Stimulated activated CD4-positive, alpha-beta T cell treated with anti-CD3 and anti-CD28 coated beads, Interleukin-12 subunit alpha, Interleukin-12 subunit beta, amount 100 ng/mL, for 4 hours (primary cell): Measurements from ENCODE around the gene MPP7.
A peak's percentile ranks its signal among the peaks of the same experiment; 100 is the strongest.
"Not testable (repeated sequence)": the region's sequence is repeated elsewhere in the genome, so short reads cannot be mapped to it uniquely, and the experiment has no call there.

Source experiments
- DNase-seq: peaks from one replicate; pipeline ENCODE4 v3.0.0-alpha.2; 2020

MPP7 gene

DNA sequence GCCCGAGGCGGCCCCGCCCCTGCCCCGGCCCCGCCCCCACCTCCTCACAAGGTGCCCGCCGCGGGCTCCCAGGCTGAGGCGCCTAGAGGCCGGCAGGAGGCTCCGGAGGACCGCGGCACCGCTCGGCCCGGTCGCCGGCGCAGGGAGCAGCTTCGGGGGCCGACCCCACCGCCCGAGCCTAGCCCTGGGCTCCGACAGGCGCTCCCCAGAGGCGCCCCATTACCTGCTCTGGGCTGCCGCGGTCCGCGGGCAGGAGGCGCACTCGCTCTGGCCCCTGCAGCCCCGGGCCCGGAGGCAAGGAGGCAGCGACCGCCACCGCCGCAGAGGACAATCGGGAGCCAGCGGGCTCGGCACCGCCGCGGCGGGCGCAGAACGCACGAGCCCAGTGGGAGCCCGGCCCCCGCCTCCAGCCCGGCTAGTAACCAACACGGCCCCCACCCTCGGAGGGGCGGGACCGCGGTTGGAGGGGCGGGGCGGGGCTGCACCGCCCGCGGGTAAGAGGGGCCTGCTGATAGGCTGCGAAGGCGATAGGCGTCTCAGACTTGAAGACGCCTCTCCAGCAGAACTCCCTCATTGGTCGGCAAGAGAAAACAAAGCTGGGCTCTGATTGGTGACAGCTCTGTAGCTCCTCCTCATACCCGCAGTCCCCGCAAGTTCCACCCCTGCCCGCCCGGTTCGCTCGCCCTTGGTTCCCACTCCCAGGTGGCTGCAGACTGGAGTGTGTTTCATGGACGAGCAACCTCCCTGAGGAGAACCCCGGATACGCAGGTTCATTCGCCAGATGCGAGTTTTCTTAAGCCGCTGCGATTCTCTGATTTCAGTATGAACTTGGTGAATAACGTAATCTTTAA is at the start of gene MPP7:
TSS of gene MPP7 (minus strand) at position 427 of the 851 bp plus-strand sequence. CDS start 64,460 bp downstream, outside the sequence.
- peak; percentile 95 for DNase-seq

DNA sequence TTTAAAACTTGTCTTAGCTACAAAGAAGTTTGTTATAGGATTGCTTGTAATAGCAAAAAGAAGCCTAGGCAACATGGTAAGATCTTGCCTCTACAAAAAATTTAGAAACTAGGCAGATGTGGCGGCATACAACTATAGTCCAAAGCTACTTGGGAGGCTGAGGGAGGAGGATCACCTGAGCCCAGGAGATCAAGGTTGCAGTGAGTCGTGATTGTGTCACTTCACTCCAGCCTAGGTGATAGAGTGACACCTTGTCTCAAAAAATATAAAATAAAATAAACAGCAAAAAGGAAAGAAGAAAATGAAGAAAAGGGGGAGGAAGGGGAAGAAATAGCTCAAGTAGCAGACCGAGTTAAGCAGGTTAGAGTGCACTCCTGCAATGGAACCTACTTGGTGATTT is 47.0 kb upstream of the MPP7 start:
- DNase-seq = no peak

DNA sequence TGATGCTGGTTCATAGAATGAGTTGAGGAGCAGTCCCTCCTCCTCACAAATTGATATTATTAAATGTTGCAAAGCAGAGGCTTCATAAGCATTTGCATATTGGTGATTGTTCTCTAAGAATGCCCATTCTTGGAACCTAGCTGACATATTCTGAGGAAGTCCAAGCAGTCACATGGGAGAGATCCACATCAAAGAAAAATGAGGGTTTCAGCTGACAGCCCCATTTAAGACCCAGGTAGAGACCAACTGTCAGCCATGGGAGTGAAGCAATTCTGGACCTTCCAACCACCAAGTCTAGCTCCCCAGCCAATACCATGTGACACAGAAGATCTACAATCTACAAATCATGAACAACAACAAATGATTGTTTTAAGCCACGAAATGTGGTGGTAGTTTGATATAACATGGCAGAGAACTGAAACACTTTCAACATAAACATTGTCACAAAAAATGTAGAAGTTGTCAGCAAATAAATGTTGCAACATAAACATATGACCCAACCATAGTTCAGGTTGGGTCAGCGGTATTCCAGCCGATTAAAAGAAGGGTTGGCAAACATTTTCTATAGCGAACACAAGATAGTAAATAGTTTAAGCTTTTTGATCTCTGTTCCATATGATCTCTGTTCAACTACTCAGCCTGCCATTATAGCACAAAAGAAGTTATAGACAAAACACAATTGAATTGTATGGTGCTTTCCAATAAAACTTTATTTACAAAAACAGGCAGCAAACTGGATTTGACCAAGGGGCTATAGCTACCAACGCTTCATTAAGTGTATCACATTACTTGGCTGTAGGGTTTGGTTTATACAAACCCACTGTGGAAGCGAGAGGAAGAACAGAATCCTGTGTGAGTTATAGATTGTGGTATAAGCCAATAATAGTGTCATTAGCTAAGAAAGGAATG is 41.4 kb upstream of the MPP7 start:
- no peak for DNase-seq

DNA sequence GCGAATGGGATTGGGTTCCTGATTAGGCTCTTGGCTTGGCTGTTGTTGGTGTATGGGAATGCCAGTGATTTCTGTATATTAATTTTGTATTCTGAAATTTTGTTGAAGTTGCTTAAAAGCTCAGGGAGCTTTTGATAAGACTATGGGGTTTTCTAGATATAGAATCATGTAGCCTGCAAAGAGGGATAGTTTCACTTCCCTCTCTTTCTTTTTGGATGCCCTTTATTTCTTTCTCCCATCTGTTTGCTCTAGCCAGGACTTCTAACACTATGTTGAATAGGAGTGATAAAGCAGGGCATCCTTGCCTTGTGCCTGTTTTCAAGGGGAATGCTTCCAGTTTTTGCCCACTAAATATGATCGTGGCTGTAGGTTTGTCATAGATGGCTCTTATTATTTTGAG is 40.4 kb upstream of the MPP7 start:
- DNase-seq = no peak

DNA sequence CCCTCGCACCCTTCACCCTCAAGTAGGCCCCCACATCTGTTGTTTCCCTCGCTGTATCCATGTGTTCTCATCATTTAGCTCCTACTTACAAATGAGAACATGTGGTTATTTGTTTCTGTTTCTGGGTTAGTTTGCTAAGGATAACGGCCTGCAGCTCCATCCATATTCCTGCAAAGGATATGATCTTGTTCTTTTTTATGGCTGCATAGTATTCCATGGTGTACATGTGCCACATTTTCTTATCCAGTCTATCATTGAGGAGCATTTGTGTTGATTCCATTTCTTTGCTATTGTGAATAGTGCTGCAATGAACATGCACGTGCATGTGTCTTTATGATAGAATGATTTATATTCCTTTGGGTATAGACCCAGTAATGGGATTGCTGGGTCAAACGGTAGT is 38.8 kb upstream of the MPP7 start:
- not testable (repeated sequence) for DNase-seq

DNA sequence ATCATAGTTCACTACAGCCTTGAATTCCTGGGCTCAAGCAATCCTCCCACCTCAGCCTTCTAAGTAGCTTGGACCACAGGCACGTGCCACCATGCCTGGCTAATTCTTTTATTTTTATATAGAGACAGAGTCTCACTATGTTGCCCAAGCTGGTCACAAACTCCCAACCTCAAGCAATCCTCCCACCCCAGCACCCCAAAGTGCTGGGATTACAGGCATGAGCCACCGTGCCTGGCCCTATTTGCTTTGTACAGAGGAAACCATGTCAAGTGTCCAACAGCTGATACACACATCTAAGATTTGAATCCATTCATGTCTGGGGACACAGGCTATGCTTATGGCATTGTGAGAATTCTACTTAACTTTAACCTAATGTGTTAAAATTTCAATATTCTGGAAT is 29.9 kb upstream of the MPP7 start:
- DNase-seq = no peak

DNA sequence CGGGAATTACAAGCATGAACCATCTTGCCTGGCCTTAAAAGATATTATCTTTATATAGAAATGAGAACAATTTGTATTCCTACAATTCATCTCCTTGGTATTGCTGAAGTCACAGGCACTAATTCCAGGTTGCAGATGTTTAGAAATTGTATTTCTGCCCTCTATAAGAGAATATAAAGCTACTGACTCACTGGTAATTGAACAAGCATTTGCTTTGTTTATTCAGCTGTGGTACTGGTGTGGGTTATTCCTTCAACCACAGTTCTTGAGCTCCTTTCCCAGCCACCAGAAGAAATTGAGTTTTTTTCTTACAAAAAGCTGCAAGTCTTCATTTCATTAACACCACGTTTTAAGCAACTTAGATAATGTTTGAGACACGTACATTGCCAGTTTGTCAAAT is 29.0 kb upstream of the MPP7 start:
- DNase-seq = no peak

DNA sequence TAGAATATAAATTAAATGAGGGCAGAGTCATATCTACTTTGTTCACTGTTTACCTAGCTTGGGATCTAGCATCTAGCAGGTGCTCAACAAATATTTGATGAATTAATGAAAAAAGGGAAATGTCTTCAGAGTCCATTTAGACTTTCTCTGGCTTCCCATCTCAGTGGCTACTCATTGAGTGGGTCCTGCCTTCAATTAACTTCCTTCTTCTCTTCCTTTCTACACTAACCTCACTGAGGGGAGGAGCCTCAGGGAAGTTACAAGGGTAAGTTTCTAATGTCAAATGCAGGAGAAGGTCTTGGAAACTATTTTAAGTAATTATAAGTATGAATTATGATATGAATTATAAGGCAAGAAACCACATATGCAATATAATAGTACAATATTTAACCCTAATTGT is 28.2 kb upstream of the MPP7 start:
- DNase-seq = no peak

DNA sequence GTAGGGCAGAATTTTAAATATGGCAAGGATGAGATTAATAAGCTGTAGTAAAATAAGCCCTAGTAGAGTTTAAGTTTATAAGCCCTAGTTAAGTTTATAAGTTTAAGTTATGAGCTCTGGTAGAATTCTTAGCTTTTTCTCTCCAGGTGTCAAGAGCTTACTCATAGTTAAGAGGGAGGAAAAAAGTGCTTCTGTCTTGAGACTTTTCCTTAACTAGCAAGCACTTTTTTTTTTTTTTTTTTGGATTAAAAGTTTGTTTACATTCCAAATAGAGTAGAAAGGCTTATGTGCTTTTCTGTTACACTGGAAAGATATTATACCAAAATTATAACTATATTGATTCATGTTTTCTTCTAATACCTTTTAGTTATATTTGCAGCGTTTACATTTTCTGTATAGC is 25.5 kb upstream of the MPP7 start:
- DNase-seq = no peak

DNA sequence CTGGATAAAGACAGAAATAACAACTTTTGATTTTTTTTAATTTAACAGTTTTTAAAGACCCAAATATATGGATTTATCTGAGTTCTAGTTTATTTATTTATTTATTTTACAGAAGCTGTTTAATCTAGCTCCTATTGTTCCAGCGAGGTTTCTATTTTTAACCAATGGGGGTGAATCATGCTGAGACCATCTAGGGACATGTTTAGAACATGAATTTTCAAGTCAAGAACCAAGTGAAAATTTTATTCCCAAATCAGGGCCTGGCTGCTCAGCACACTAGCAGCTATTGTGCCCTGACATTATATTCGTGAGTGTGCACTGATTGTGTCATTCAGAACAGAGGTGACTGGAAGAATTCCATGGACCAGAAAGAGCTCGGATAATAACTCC is 24.6 kb upstream of the MPP7 start:
- no peak for DNase-seq

DNA sequence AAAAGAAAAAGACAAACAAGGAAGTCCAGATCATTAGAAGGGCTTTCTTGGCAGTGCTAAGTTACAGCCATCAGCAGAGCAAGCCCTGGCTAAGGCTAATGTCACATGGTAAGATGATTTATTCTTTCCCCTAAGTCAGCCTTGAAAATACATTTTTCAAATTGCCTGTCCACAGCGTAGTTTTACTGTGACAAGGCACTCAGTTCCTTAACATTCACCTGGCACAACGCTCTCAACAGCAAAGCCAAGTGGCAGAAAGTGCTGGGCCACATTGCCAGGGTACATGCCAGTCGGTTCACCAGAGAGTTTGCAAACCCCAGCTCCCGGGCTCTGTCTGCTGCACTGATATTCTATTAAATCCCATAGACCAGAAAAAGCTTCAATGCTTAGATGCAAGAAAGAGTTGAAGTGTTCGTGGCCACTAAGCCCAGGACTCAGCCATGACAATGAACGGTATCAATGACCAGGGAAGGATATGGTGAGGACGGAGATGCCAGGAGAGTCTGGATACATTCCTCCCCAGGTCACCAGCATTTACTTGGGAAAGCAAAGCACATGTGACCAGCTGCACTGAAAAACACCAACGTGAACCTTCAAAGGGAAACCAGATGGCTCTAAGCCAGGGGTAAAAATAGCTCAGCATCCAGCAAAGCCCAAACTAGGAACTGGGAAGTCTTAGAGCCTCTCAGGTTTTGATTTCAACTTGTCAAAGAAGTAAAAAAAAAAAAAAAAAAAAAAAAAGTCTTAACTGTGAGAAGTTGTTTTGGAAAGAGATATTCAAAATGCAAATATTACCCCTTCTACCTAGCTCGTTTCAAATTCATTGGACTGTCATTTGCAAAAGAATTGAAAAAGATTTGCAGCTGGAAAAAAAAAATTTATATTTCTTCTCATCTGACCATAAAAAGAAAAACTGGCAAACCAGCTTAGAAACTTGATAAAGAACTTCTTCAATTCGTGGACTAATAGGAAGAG is 23.9 kb upstream of the MPP7 start:
- no peak for DNase-seq

DNA sequence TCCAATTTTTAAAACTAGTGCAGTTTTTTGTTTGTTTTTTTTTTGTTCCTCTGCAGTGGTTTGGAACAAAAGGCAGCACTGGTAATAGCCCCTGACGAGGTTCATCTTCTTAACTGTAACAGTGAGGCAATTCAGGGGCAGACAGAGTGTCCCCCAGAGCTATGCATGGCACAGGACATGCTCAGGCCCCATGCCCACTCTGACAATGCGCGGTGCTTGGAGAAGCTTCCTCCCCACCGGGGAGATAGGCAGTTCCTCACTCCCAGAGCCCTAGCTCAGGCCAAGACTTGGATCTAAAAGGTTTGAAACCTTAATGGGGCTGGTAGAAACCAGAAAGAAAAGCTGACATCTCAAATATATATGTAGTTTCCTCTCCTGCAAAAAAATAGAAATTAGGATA is 17.9 kb upstream of the MPP7 start:
- DNase-seq = no peak

DNA sequence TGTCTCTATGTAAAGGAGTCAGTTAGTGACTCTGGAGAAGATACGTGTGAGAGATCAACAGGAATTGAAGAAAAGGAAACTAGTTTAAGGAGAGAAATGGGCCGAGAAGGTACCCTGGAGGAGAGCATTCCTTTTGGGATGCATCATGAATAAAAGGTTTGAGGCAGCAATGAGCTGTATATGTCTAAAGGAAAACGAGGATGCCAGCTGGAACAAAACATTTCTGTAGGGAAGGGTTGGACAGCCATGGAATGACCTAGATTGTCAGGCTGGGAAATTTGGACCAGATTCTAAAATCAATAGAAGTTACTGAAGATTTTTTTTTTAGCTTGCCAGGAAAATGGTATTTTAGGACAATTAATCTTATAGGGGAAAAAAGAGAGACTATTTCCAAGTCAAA is 17.2 kb upstream of the MPP7 start:
- DNase-seq = no peak

DNA sequence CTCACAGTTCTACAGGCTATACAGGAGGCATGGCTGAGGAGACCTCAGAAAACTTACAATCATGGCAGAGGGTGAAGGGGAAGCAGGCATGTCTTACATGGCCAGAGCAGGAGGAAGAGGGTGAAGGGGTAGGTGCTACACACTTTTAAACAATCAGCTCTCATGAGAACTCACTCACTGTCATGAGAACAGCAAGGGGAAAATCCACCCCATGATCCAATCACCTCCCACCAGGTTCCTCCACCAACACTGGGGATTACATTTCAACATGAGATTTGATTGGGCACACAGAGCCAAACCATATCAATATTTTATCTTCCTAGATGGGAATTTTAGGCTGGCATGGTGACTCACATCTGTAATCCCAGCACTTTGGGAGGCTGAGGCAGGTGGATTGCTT is 16.2 kb upstream of the MPP7 start:
- not testable (repeated sequence) for DNase-seq

DNA sequence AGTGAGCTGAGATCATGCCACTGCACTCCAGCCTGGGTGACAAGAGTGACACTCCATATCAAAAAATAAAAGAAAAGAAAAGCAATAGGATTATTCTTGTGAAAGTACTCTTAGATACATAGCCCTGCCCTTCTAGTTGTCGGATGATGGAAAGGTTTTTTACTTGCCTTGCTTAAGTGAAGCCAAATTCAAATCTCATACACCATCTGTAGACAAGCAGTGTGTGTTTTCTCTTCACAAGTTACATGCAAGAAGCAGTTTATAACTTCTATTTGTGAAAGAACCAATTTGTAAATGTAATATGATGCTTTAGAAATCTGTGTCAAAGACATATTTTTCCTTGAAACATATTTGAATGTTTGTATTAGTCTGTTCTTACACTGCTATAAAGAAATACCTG is 15.8 kb upstream of the MPP7 start:
- DNase-seq = no peak

DNA sequence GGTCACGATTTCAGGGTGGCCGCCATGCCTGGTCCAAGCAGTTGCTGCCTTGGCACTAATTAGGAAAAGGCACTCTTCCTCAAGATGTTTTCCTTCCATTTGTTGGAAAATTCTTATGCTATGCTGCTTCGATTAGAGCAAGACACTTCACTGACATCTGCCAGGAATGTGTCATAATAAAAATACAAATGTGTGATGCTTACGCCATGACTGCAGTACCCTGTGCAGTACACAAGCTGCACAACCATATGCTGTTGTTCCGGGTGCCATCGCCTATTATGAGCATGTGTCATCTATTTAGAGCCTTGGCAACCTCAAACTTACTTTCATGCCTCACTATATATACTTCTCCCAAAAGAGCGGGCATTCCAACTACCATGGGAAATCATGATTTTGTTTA is 14.9 kb upstream of the MPP7 start:
- DNase-seq = no peak

DNA sequence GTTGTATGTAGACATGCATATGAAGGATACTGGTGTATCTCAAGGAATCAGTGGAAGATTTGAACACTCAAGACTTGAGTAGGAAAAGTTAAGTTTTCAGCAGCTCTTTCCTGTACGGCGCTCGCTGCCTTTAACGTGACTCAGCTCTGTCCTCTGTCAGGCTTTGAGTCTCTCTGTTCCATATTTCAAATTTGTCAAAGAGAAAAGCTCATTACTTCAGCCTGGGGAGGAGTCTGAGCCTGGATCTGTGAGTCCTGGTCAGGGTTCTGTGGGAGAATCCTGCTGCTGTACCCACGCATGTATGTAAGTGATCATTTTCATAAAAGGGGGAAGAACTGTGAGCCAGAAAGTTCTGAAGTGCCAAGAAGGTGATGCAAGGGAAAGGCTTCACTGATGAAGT is 13.8 kb upstream of the MPP7 start:
- DNase-seq = no peak

DNA sequence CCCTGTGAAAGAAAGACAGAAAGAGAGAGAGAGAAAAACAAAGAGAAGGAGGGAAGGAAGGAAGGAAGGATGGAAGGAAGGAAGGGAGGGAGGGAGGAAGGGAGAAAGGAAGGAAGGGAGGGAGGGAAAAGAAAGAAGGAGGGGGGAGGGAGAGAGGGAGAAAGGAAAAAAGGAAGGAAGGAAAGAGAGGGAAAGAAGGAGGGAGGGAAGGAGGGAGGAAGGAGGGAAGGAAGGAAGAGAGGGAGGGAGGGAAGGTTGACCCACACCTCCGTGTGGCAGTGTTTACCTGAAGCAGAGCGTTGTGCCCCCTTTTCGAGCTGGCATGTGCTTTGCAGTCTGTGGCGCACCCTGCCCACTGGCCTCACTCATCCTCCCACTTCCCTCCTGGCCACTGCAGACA is 12.3 kb upstream of the MPP7 start:
- DNase-seq = no peak

DNA sequence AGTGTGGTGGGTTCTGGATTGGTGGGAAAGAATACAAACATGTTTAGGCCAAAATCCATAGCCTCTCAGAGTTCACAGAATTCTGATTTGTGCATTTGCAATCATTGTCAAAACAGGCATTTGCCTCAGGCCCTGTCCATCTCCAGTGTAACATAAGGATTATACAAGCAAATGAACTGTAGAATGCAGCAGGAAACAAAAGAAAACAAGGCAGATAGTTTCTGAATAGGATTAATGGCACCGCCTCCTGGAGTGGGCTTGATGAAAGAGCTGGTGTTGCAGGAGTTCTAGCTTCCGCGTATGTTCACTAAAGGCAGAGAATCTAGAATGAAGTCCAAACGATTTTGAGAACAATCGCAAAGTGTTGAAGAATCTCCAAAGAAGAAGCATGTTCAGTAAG is 11.3 kb upstream of the MPP7 start:
- DNase-seq = no peak

DNA sequence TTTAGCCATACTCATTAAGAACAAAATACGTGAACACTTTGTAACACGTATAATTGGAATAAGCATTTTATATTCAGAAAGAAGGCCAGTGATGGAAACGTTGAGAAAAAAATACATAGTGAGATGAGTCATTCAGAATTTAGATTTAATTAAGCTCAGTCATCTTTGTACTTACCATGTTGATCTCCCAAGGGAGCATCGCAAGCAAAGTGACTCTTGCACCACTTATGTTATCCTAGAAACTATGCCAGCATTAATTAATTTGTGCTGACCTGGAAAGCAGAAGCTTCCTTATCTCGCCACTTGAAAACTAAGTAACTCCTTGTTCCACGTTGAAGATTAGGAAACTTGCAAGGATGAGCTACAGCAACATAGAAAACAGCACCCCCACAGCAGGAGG is 9.7 kb upstream of the MPP7 start:
- DNase-seq = no peak

DNA sequence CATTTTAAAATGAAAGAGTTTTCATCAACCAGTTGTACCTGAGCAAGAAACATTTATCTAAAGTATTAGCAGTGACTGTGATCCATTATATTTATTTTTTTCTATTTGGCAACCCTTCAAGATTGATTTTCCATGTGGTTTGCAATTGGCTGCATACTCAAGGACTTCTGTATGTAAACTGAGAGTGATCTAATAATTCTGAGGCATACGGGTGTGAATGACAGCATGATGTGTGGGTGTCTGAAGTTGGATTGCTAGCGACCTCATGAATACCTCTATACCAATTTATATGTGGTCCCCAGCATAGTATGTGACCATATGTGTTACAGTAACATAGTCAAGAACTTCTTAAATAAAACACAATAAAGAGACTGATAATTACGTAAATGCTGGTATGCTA is 8.2 kb upstream of the MPP7 start:
- DNase-seq = no peak

DNA sequence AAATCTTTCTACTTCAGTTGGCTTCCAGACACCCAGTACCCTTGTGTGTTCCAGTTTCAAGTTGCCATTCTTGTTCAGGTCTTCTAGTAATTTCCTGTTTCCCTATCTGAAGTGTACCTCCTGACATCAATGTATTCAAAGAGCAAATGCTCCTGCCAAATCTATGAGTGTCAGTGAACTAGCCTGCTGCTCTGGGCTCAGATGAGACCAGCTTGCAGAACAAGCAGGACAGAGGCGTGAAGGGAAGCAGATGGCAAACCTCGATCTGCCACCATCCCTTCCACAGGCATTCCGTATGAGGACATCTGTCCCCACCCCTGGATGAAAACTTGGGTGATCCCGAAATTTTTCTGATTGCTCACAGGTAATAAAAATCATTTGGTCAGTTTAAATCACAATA is 4.4 kb upstream of the MPP7 start:
- no peak for DNase-seq

DNA sequence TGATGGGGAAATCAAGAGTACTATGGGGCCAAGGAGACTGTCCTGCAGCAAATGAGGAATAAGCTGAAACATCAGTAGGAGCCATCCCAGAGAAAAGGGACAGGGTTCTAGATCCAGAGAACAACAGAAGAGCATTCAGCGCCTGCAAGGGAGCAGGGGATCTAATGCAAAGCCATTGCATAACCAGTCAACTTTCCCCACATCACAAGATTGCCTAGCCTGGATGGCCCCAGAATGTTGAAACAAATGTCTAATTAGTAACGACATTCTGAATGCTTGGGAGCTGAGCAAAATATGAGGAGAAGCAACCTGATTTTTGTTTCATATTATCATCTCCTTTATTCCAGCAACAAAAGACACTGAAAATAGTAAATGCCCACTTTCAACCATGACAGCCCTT is 2.7 kb upstream of the MPP7 start:
- no peak for DNase-seq
